Transverse colon (tissue), 3 donors: ENCODE results near the gene GRM1.

Source experiments
- CTCF ChIP-seq, 5 experiments: fragments of 200-600 bp in 3 of 5; fragments of 450-650 bp in 2 of 5; sonication (generic) in 3 of 5; IDR thresholded peaks; 1 replicate in 2 of 5; 2 replicates in 3 of 5; pipeline ENCODE4 v1.5.1; 2016 to 2017; ENCODE audit warnings: antibody characterized with exemption in 5 of 5, inconsistent platforms in 3 of 5, mild to moderate bottlenecking in 2 of 5, moderate library complexity in 1 of 5
- EP300 ChIP-seq: sonication (generic); formaldehyde crosslinking; IDR thresholded peaks from one replicate; pipeline ENCODE4 v1.6.1; 2017; ENCODE audit warnings: antibody characterized with exemption, low read depth

GRCh38 chr6:146305092-146305491 is 276.2 kb downstream of the GRM1 start:
- TF ChIP-seq CTCF (IDR thresholded peaks at IDR 0.05) (no peak), EP300 (no peak)
